CD4-positive, alpha-beta T cell treated with Interleukin-6 at 100 ng/mL for 8 hours (primary cell): Measurements from ENCODE around the gene NLRP6.

Experiments used
- DNase-seq: peaks from one replicate; pipeline ENCODE4 v3.0.0-alpha.2; 2020; ENCODE audit warnings: mixed read lengths, low spot score

Gene NLRP6

DNA sequence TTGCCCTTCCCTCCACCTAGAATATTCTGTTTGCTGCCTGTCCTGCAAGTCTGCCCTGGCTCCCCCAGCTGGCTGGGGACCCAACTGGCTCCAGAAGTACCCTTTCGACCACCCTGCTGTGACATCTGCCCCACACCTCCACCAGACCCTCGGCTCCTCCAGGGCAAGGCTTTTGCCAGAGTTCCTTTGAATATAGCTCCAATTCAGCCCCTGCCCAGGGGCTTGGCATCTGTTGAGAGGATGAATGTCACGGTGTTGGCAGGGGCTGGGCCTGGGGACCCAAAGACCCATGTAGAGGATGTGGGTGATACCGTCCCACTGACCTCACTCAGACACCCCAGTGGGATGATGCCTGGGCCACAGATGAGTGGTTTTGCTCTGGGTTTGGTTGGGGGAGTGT lies 4.0 kb downstream of the NLRP6 start:
- DNase-seq = no peak

DNA sequence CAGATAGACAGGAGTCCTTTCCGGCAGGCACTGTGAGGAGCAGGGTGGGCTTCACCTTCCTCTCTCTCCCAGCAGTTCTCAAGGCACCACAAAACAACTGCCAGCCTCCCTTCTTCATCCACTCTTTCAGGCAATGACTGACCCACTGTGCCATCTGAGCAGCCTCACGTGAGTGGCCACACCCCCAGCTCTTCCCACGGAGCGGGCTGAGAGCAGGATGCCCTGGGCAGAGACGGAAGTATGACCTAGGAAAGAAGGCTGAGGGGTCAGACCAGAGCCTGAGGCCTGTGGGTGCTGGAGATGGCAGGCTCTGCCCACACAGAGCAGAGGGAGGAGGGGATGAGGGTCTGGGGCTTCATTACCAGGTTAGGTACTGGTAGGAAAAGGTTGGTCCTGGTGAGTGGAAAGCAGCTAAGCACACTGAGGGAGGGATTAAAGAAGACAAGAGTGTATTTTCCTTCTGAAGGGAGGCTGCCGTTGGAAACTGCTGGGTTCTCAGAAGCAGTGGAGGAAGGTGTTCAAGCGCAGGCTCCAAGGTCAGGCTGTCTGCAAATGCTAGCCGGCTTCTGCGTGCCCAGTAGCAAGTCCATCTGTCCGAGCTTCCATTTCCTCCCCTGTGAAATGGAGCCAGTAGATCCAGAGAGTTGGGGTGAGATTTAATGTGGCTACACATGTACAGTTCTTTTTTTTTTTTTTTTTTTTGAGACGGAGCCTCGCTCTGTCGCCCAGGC lies 4.6 kb downstream of the NLRP6 start:
- no peak for DNase-seq

DNA sequence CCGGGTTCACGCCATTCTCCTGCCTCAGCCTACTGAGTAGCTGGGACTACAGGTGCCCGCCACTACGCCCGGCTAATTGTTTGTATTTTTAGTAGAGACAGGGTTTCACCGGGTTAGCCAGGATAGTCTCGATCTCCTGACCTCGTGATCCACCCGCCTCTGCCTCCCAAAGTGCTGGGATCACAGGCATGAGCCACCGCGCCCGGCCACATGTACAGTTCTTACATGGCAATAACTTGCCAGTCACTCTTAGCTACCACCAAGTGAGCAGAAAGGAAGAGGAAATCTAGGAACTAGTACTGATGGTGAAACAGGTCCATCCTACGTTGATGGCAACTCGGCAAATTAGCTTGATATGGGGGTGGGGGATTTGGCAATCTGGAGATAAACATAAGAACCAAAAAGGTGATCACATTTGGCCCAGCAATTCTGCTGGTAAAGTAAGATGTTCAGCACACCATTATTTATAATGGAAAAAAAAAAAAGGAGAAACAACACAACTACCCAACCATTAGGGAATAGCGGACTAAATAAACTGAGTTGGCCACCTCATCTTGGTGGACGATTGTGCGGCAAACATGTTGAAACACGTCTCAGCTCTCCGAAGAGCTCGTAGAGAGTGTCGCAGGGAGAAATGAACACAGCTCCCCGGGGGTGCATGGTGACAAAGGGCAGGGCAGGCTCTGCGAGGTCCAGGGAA lies 5.3 kb downstream of the NLRP6 start:
- DNase-seq = no peak

DNA sequence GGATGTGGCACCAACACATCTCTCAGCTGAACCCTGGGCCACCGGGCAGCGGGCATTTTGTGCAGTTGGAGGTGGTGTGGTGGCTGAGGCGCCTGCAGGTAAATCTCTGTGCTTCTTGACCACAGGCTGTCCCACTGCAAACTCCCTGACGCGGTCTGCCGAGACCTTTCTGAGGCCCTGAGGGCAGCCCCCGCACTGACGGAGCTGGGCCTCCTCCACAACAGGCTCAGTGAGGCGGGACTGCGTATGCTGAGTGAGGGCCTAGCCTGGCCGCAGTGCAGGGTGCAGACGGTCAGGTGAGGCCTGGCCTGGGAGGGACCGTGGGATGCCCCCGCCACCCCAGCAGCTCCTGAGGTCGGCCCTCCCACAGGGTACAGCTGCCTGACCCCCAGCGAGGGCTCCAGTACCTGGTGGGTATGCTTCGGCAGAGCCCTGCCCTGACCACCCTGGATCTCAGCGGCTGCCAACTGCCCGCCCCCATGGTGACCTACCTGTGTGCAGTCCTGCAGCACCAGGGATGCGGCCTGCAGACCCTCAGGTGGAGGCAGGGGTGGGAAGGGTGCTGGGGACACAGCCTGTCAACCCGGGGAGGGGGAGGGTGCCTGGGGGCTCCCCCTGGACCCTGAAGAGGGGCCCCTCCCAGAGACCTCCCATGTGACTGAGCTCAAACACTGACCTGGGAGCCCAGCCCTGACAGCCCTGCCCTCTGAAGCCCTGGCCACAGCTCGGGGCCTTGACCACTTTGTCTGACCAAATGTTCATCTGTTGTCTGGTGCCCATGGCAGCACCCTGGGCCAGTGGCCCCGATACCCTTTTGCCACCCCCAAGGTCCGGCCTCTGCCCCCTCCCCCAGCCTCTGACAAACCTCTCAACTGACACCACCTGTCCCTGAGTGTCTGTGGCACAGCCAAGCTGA lies 6.2 kb downstream of the NLRP6 start:
- DNase-seq = no peak

DNA sequence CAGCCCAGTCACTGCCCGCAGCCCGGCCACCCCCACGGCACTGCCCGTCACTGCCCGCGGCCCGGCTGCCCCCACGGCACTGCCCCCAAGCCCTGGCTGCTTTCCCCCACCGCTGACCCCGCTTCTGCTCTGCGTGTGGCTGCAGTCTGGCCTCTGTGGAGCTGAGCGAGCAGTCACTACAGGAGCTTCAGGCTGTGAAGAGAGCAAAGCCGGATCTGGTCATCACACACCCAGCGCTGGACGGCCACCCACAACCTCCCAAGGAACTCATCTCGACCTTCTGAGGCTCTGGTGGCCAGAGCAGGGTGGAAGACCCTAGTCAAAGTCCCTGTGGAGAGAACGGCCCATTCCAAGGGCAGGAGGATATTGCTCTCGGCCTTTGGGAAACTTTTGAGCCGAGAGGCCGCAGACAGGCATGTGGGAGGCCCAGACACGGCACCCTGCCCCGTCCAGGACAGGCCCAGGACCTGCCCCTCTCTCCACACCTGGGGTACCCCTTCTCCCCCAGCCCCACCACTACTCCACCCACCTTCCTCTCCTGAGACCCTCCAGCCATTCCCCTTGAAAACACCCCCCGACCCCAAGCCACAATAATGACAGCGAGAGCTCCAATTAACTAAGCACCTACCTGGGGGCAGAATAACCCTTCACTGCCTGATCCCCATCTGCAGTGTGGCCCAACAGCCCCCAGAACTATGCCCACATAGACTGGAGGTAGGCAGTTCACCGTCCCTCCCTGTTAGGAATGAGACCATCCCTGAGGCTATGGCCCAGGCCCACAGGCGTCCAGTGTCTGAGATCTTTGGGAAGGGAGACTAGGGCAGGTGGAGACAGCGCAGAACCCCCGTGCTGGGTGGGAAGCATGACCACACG lies 7.0 kb downstream of the NLRP6 start:
- no peak for DNase-seq

DNA sequence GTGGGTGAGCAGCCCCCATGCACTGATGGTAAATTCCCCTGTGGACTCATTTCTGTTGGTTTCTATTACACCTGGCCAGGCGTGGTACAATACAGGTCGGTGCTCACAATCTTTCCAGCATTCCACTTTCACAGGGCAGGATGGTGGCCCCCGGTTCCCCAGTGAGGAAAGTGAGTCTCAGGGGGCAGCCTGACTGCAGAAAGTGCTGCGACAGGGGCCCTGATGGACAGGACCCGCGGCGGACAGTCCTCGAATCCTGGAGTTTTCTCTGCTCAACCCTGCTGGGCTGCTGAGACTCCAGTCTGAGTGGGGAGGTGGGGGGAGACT lies 7.7 kb downstream of the NLRP6 start:
- DNase-seq = no peak

DNA sequence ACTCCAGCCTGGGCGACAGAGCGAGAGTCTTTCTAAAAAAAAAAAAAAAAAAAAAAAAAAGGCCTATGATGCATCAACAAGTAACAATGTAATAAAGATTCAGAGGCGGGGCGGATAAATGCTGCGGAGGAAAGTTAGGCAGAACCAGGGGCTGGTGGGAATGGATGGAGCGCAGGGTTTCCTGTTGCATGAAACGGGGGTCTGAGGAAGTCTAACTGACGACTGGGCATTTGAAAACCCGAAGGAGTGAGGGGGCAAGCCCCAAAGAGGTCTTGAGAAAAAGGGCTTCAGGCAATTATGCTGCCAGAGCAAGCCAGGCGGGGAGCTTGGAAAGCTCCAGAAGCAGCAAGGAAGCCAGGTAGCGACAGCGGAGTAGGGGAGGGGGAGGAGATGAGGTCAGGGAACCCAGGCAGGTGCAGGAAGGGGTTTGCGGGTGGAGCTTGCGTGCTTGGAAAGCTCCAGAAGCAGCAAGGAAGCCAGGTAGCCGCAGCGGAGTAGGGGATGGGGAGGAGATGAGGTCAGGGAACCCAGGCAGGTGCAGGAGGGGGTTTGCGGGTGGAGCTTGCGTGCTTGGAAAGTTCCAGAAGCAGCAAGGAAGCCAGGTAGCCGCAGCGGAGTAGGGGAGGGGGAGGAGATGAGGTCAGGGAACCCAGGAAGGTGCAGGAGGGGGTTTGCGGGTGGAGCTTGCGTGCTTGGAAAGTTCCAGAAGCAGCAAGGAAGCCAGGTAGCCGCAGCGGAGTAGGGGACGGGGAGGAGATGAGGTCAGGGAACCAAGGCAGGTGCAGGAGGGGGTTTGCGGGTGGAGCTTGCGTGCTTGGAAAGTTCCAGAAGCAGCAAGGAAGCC lies 9.0 kb downstream of the NLRP6 start:
- peak; percentile 83 for DNase-seq

DNA sequence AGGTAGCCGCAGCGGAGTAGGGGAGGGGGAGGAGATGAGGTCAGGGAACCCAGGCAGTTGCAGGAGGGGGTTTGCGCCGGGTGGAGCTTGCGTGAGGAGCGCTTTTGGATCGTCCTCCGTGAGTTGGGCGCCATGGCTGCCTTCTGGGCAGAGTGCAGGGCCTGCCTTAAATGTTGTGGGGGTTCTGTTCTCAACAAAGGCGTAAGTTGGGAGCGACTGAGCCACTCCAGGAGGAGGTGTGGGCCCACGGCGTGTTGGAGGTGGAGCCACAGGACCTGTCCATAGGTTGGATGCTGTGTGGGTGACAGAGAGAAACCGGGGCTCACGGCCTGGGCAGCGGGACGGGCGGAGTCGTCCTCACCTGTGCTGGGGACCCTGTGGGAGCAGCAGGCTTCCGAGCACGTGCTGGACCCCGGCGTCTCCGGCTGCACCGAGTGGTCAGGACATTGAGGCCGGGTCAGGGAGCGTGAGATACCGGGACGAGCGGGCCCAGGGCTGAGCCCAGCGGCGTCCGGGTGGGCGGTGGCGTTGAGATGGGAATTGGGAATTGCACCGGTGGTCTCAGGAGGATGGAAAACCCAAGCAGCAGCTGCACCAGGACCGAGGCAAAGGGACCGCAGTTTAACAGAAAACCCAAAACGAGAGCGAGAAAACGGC lies 9.7 kb downstream of the NLRP6 start:
- peak; percentile 71 for DNase-seq

DNA sequence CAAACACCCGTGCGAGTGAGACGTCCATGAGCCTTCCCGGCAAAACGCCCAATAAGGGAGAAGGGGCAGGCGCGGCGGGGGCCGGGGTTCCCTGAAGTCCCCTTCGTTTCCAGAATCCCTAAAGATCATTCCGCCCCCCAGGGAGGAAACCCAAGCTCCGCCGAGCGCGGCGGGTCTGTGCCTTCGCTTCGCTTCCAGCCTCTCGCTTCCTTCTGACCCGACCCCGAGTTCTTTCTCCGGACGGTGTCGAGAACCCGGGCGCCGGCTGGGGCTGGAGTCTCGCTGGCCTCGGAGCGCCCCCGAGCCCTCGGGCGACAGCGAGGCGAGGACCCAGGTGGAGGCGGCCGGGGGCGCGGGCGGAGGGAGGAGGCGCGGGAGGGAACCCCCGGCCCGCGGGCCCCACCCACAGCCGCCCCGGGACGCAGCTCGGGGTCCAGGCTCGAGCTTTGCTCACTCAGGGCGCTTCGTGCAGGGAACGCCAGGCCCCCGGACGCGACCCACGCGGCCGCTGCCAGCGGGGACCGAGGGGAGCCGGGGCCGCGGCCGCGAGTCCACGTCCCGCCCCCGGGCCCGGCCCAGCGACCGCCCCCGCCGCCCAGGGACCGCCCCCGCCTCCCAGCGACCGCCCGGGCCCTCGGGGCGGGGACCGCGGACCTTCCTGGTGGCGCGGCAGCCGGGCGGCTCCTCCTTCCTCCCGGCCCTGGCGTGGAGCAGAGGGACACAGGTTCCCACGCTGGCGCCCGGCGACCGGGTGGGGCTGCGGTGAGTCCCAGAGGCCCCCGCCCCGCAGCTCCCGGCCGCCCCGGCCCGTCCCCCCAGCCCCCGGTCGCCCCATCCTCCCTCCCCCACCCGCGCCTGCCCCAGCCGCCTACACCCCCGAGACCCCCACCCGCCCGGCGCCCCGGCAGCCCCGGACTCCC lies 10.5 kb downstream of the NLRP6 start, which contains the start of gene PGGHG:
TSS of gene PGGHG (plus strand) at position 649 of the 920 bp plus-strand sequence. CDS start 691 bp downstream, outside the sequence.
- DNase-seq = peak; percentile 59

DNA sequence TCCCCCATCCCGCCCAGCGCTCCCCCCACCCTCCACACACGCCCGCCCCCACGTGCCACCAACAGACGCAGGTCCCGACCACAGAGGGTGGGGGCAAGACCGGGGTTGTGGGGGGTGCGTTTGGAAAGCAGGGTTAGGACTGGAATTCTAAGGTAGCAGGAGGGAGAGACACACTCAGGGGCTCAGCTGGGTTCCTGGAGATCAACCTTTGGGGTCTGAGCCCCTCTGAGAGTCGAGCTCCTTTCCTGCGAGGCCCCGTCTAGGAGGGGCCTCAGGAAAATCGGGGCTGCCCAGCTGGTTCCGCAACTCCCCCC lies 11.1 kb downstream of the NLRP6 start:
- DNase-seq = no peak

DNA sequence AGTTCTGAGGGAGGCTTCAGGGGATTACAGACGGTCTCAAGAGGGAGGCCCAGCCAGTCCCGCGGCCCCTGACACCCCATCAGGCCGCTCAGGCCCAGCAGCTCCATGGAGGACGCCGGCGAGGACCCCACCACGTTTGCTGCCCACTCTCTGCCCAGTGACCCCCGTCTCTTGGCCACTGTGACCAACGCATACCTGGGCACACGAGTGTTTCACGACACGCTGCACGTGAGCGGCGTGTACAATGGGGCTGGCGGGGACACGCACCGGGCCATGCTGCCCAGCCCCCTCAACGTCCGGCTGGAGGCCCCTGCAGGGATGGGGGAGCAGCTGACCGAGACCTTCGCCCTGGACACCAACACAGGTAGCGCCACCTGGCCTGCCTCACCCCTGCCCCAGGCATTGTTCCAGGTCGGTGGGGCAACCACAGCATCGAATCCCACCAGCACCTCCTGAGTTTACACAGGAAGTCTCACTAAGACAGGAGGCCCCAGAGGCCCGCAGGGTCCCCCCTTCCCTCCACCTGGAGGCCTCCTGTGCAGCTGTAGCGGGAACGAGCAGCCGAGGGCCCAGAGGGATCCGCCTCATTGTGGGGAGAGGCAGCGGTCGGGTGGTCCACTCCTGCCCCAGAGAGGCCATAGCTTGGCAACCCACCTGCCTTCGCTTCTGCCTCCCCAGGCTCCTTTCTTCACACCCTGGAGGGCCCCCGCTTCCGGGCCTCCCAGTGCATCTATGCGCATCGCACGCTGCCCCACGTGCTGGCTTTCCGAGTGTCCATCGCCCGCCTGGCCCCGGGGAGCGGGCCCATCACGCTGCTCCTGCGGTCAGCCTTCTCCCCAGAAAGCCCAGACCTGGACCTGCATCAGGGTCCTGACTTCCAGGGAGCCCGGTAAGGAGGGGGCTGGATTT lies 11.8 kb downstream of the NLRP6 start:
- DNase-seq = no peak

DNA sequence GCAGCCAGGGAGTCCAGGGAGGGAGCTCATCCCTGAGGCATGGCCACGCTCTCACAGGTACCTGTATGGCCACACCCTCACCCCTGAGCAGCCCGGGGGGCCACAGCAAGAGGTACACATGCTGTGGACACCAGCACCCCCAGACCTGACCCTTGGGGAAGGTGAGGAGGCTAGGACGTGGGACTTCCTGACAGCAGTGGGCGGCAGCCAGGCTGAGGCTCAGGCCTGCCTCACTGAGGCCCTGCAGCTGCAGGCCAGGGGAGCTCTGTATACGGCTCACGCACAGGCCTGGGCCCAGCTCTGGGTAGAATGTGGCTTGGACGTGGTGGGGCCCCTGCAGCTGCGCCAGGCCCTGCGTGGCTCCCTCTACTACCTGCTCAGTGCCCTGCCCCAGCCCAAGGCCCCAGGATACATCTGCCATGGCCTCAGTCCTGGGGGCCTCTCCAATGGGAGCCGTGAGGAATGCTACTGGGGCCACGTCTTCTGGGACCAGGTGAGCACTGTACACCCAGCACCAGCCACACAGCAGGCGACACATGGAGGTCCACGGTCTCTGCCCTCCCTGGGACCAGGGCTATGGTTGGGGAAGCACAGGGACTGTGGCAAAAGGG lies 12.5 kb downstream of the NLRP6 start:
- no peak for DNase-seq

DNA sequence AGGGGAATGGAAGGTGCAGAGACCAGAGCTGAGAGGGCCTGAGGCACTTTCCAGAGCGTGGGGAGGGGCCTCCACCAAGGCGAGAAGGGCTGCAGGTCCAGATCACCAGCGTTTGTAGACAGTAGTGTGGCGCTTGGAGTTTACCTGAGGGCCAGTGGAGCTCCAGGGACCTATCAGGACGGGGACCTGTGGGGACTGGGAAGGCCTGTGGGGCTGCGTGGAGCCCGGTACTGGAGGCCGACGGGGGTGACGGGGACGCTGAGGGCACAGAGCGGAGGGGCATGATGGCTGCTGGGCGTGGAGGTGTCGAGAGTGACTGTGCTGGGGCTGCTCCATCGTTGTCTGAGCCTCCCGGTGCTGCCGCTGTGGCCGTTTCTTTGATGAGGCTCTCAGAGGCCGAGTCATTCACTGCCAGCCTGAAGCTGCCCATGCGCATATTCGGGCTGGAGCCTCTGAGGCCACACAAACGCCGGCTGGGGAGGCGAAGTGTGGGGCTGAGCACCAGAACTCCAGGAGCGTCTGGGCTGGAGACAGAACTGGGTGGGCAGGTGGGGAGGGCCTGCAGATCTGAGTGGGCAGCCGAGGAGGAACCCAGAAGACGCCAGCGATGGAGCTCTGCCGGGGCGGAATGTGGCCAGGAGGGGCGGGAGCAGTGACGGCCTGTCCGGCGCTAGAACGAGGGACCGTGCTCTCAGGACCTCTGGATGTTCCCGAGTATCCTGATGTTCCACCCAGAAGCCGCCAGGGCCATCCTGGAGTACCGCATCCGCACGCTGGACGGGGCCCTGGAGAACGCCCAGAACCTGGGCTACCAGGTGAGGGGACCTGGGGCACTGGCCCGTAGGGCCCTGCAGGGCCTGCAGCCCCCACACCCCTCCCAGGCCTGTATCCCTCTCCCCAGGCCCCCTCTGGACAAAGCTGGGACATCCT lies 13.3 kb downstream of the NLRP6 start:
- no peak for DNase-seq

DNA sequence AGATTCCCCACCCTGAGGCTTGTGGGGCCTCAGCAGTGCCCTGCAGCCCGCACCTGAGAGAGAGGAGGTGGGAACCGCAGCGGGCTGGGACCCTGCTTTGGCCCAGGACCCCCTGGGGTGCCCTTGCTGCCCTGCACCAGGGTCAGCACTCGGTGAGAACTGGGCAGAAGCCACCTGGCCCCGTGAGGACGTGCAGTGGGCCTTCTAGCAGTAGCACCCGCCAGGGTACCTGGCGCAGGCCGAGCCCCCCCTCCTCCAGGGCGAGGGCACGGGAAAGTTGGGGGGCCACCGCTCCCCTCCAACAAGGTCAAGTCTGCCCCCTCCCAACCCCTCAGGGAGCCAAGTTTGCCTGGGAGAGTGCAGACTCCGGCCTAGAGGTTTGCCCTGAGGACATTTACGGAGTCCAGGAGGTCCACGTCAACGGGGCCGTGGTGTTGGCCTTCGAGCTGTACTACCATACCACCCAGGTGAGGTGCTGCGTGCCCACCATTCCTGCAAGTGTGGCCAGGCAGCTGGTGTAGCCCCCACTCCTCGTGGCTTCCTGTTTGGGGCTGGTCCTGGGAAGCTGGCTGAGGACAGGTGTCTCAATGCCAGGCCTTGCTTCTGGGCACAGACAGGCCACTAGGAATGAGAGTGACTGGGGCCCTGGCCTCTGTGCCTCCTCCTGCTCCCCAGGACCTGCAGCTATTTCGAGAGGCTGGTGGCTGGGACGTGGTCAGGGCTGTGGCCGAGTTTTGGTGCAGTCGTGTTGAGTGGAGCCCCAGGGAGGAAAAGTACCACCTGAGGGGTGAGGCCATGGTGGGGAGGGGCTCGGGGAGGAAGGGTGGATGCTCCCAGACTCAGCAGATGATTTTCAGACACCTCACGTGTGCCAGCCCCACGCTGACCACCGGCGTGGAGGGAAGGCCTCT lies 14.3 kb downstream of the NLRP6 start:
- no peak for DNase-seq

DNA sequence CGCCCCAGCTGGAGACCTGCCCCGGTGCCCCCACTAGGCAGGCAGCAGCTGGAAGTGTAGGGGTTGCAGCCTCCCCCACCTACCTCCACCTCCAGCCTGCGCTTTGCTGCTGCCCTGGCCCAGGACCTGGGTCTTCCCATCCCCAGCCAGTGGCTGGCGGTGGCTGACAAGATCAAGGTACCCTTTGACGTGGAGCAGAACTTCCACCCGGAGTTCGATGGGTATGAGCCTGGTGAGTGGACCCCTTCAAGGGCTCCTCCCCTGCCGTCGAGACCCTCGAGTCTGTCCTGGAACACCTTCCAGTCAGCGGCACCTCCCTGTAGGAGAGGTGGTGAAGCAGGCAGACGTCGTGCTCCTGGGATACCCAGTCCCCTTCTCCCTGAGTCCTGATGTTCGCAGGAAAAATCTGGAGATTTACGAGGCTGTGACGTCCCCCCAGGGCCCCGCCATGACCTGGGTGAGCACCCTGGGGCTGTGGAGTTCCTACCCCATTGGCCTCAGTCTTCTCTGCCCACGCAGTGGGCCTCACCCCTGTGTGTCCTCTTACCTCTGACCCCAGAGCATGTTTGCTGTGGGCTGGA lies 15.2 kb downstream of the NLRP6 start:
- no peak for DNase-seq
